Globus pallidus (tissue), 1 donor: ENCODE results near the gene CD72.
"Not testable (repeated sequence)": the region's sequence is repeated elsewhere in the genome, so short reads cannot be mapped to it uniquely, and the experiment has no call there.

ENCODE experiments used
- DNase-seq: peaks from one replicate; pipeline ENCODE4 v3.0.0-alpha.2; 2015; ENCODE audit warnings: low spot score

Gene CD72

GRCh38 chr9:35588506-35588905 is 29.7 kb downstream of the CD72 start:
- not testable (repeated sequence) for DNase-seq

DNA sequence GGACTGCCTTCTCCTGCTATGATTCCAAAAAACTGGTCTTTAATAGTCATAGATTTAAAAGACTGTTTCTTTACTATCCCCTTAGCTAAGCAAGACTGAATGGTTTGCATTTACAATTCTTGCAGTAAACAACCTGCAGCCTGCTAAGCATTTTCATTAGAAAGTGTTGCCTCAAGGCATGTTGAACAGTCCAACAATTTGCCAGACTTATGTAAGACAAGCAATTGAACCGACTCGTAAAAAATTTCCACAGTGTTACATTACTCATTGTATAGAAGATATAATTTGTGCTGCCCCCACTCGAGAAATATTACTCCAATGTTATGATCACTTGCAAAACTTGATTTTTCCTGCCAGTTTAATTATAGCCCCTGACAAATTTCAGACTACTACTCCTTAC is 33.5 kb downstream of the CD72 start:
- DNase-seq: not testable (repeated sequence)

DNA sequence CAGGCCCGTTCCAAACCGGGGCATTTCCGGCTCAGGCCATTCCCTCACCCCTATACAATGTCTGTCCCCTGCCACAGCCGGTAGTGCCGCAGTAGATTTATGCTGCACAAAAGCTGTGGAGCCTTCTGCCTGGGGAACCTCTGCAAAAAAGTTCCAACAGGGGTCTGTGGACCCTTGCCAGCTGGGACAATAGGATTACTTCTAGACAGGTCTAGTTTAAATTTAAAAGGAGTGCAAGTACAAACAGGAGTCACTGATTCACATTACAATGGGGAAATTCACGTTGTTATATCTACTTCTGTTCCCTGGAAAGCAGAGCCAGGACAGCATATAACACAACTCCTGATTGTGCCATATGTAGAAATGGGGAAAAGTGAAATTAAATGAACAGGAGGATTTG is 34.7 kb downstream of the CD72 start:
- not testable (repeated sequence) for DNase-seq

DNA sequence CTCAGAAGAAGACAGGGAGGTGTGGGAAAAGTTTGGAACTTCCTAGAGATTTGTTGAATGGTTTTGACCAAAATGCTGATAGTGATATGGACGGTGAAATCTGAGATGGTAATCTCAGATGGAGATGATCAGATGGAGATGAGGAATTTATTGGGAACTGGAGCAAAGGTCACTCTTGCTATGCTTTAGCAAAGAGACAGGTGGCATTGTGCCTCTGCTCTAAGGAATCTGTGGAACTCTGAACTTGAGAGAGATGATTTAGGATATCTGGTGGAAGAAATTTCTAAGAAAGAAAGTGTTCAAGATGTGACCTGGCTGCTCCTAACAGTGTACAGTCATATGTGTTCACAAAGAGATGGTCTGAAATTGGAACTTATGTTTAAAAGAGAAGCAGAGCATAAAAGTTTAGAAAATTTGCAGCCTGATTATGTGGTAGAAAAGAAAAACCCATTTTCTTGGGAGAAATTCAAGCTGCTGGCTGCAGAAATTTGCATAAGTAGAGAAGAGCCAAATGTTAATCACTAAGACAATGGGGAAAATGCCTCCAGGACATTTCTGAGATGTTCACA is 38.5 kb downstream of the CD72 start:
- not testable (repeated sequence) for DNase-seq

DNA sequence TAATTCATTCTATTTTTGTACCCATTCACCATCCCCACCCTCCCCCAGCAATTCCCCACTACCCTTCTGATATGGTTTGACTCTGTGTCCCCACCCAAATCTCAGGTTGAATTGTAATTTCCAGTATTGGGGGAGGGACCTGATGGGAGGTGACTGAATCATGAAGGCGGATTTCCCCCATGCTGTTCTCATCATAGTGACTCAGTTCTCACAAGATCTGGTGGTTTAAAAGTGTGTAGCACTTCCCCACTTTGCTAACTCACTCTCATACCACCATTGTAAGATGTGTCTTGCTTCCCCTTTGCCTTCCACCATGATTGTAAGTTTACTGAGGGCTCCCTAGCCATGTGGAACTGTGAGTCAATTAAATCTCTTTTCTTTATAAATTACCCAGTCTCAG is 39.1 kb downstream of the CD72 start:
- DNase-seq: no peak

DNA sequence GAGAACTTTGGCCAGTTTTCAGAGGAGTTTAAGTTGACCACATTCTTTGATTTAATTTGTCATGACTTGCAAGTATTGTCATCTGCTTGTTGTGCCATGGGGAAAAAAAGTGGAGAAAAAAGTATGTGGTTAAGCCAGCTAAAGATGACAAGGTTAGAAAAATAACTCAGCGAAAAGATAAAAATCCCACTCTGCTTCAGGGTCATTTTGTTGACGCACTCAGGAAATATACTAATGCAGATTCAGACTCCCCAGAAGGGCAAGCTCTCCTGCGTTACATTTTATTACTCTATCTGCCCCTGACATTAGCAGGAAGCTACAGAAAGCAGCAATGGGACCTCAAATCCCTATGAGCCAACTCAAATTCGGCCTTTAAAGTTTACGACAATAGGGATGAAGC is 40.7 kb downstream of the CD72 start:
- DNase-seq: no peak

GRCh38 chr9:35575478-35575877 is 42.7 kb downstream of the CD72 start:
- DNase-seq: no peak

DNA sequence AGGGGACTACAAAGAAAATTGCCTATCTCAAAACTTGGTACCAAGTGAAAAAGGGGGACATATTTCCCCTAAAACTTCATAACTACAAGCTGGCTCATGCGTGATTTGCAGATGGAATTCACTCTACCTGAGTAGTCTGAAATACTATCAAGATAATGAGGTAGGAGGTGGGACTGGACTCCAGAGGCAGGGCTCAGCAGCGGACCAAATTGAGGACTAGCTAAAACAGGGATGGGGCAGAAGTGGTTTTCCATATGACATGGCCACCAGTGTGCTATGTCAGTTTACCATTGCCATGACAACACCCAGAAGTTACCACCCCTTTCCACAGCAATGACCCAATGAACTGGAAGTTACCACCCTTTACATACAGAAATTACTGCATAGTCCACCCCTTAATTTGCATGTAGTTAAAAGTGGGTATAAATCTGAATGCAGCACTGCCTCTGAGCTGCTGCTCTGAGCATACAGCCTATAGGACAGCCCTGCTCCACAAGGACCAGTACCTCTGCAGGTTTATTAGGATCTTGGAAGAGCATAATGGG is 43.6 kb downstream of the CD72 start:
- DNase-seq: no peak

DNA sequence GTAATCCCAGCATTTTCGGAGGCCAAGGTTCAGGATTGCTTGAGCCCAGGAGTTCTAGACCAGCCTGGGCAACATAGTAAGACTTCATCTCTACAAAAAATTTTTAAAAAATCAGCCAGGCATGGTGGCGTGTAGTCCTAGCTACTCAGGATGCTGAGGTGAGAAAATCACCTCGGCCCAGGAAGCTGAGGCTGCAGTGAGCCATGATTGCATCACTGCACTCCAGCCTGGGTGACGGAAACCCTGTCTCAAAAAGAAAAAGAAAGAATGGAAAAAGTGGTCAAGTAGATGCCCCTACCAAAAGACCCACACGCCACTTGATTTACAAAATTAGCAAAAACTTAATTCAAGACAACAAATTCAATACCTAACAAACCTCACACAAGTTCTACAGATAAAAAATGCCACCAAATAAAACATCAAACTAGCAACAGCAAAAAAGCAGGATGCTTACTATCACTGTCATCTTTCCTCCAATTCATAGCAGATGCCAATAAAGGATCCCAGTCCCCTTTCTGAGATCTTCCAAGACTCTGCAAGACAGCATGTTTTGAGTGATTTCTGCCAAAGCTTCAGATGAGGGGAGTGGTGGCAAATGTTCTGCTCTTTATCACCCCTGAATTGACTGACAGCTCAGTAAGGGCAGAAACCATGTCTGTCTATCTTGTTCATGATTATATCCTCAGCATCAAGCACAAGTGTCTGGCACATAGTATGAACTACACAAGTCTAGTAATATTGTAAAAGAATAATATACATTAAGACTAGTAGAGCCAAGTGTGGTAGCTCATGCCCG is 47.3 kb downstream of the CD72 start:
- no peak for DNase-seq

GRCh38 chr9:35569206-35569605 is 49.0 kb downstream of the CD72 start:
- no peak for DNase-seq

DNA sequence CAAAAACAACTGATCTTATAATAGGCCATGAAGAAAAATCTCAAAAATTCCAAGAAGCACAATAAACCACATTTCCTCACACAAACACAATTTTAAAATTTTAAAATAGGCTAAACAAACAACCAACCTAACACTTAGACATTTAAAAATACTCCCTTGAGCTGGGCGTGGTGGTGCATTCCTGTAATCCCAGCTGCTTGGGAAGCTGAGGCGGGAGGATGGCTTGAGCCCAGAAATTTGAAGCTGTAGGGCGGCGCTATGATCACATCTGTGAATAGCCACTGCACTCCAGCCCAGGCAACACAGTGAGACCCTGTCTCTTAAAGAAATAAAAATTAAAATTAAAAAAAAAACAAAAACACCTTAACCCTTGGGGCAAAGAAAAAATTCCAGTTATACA is 50.0 kb downstream of the CD72 start:
- DNase-seq: no peak

DNA sequence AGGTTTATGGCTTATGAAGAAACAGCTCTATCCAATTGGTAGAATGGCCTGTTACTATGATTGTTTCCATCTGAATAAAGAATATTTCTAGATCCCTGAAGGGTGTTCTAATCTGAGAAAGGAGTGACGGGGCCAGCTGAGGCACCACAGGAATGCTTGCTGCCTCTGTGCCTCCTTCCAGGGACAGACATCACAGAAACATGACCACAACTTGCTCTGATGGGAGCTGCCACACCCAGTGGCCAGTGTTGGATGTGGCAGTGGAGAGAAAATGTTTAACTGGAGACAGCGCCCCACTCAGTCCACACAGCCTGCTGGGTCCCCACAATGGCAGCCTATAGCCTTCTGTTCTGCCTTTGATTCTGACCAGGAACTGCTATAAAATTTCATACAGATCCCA is 51.8 kb downstream of the CD72 start:
- no peak for DNase-seq

DNA sequence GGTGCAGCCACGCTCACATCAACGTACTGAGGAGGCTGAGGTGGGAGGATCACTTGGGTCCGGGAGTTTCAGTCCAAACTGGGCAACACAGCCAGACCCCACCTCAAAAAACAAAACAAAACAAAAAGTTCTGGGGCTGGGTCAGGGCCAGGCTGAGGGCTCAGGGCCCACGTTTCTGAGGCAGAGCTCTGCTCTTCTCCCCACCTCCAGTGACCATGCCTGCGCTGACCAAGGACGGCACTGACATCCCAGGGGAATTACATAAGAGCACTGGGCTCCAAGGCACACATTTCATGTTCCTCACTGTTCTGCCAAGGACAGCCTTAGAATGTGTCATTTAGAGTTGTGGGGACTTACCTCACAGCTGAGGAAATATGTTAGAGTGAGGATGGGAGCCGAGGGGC is 53.6 kb downstream of the CD72 start:
- DNase-seq: no peak

GRCh38 chr9:35563791-35564197 is 54.4 kb downstream of the CD72 start:
- DNase-seq: no peak

DNA sequence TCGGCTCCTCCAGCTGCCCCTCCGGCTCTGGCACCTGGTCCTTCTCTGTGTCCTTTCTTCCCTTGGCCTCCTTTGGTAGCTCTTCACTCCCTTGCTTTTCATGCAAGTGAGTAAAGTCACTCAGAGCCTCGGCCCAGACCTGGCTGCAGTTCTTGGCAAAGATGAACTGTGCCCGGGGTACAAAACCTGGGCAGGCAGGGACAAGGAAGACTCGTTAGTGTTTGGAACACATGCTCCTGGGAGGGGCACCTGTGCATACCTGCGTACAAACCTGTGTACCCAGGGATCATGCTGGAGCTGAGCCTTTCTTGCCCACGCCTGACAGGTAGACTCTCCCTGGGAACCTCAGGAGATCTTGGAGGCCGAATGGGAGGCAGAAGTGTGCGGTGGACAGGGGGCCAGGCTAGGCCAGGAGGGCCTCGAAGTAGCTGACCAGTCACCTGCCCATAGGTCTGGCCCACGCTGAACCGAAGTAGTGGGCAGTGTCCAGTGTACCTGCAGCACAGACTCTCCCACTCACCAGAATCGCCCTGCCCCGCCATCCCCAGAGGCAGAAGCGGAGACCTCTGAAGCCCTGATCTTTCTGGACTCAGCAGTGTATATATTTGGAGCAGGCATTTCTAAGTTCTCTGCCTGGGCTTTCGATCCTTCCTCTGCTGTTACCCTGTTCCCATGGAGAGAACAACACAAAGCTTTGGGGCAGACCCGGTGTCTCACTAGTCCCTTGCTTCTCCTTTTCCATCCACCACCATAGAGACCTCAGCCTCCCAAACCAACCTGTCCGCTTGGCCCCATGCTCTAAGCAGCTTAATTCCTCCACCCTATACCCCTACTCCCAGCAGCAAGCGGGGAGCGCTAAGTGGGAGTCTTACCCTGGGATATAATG is 55.1 kb downstream of the CD72 start:
- no peak for DNase-seq

DNA sequence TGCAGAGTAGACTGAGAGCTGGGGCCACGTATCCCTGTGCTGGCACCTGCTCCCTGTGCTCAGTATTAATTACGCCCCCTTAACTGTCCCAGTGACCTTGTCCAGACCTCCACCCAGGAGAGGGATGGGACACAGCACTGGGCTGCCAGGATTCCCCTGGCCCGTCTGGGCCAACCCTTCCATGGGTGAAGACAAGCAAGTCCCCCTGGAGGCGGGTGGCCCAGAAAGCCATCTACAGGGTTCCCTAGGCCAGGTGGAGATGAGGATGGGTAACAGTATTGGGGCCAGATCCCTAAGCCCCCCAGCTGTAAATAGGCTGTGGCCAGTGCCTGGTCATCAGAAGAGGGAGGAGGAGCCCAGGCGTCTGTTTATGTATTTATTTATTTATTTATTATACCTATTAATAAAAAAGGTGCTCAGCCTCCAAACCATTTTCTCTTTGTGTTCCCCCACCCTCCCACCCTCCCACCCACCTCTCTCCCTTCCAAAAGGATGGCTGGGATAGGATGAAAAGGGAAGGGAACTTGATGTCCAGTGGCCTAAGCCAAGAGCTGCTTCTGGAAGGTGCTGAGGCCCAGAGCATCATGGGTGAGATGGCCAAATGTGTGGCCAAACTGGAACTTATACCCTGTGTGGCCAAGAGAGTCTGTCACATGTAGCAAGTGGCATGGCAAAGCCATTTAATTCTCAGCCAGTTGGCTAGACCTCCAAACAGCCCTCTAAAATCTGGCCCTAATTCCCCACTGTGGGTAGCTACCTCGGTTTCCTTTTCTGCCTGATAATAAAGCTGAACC is 56.5 kb downstream of the CD72 start:
- DNase-seq: no peak

GRCh38 chr9:35560625-35561337 is 57.4 kb downstream of the CD72 start:
- DNase-seq: no peak
